Peyer's patch (tissue), 4 donors: ENCODE results near the gene OSCP1.

Experiments
- POLR2A ChIP-seq, 2 donors: fragments of 450-650 bp; IDR thresholded peaks; one replicate each; pipeline ENCODE4 v1.5.1; 2017; ENCODE audit warnings: antibody characterized with exemption in 2 of 2, mild to moderate bottlenecking in 2 of 2, moderate library complexity in 2 of 2
- TF ChIP-seq, protein P1 (sequence below), 6 experiments: fragments of 450-650 bp in 4 of 6; fragments of 200-600 bp in 2 of 6; sonication (generic) in 1 of 6; IDR thresholded peaks; one replicate each; pipeline ENCODE4 v1.5.1; 2017 to 2019; ENCODE audit warnings: antibody characterized with exemption in 6 of 6, mild to moderate bottlenecking in 3 of 6, moderate library complexity in 1 of 6

- TF ChIP-seq POLR2A (IDR thresholded peaks at IDR 0.05), result no peak
- TF ChIP-seq, protein P1, sequence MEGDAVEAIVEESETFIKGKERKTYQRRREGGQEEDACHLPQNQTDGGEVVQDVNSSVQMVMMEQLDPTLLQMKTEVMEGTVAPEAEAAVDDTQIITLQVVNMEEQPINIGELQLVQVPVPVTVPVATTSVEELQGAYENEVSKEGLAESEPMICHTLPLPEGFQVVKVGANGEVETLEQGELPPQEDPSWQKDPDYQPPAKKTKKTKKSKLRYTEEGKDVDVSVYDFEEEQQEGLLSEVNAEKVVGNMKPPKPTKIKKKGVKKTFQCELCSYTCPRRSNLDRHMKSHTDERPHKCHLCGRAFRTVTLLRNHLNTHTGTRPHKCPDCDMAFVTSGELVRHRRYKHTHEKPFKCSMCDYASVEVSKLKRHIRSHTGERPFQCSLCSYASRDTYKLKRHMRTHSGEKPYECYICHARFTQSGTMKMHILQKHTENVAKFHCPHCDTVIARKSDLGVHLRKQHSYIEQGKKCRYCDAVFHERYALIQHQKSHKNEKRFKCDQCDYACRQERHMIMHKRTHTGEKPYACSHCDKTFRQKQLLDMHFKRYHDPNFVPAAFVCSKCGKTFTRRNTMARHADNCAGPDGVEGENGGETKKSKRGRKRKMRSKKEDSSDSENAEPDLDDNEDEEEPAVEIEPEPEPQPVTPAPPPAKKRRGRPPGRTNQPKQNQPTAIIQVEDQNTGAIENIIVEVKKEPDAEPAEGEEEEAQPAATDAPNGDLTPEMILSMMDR (IDR thresholded peaks at IDR 0.05), result no peak
These were observed 2.8 kb upstream of the OSCP1 start for GRCh38 chr1:36453051-36453450.
